Trophoblast cell (in vitro differentiated cells and primary cell): ENCODE data around the gene C15orf39.
"Not testable (repeated sequence)": the region's sequence is repeated elsewhere in the genome, so short reads cannot be mapped to it uniquely, and the experiment has no call there.

Experiments used
- DNase-seq, 2 donors: peaks; one replicate each; pipeline ENCODE4 v3.0.0-alpha.2; 2016
- H2AFZ ChIP-seq: 2 replicates; pipeline ENCODE4 v1.6.1; 2013; ENCODE audit warnings: low read length, moderate library complexity, mild to moderate bottlenecking; ENCODE audit not compliant: insufficient read depth, poor library complexity
- H2AK5ac ChIP-seq: 2 replicates; pipeline ENCODE4 v1.6.1; 2013; ENCODE audit warnings: mild to moderate bottlenecking, low read length
- H2BK120ac ChIP-seq: 2 replicates; pipeline ENCODE4 v1.6.1; 2013; ENCODE audit warnings: low read length, mild to moderate bottlenecking, moderate library complexity; ENCODE audit not compliant: insufficient read depth, poor library complexity
- H2BK12ac ChIP-seq: 2 replicates; pipeline ENCODE4 v1.6.1; 2013; ENCODE audit warnings: mild to moderate bottlenecking, low read length, moderate library complexity
- H2BK5ac ChIP-seq: 2 replicates; pipeline ENCODE4 v1.6.1; 2013; ENCODE audit warnings: low read length, low read depth, moderate library complexity, mild to moderate bottlenecking; ENCODE audit not compliant: poor library complexity
- H3K14ac ChIP-seq: 2 replicates; pipeline ENCODE4 v1.6.1; 2013; ENCODE audit warnings: mild to moderate bottlenecking, low read length
- H3K18ac ChIP-seq: 2 replicates; pipeline ENCODE4 v1.6.1; 2013; ENCODE audit warnings: mild to moderate bottlenecking, low read length
- H3K23ac ChIP-seq: 2 replicates; pipeline ENCODE4 v1.6.1; 2013; ENCODE audit warnings: low read length
- H3K27ac ChIP-seq: 2 replicates; pipeline ENCODE4 v1.5.1; 2013; ENCODE audit warnings: low read depth, mild to moderate bottlenecking, inconsistent platforms, low read length, moderate library complexity
- H3K27me3 ChIP-seq: 2 replicates; pipeline ENCODE4 v1.6.1; 2013; ENCODE audit warnings: inconsistent platforms, mild to moderate bottlenecking, low read length, moderate library complexity; ENCODE audit not compliant: insufficient read depth
- H3K36me3 ChIP-seq, 2 experiments: 1 replicate in 1 of 2; 2 replicates in 1 of 2; pipeline ENCODE4 v1.6.1; 2013; ENCODE audit warnings: low read length in 2 of 2, mild to moderate bottlenecking in 2 of 2, moderate library complexity in 1 of 2; ENCODE audit not compliant: insufficient read depth in 2 of 2, control insufficient read depth in 1 of 2
- H3K4ac ChIP-seq: 2 replicates; pipeline ENCODE4 v1.6.1; 2013; ENCODE audit warnings: low read depth, mild to moderate bottlenecking, low read length, moderate library complexity
- H3K4me1 ChIP-seq, 2 experiments: 1 replicate in 1 of 2; 2 replicates in 1 of 2; pipeline ENCODE4 v1.6.1; 2013; ENCODE audit warnings: low read length in 2 of 2, mild to moderate bottlenecking in 2 of 2, moderate library complexity in 1 of 2; ENCODE audit not compliant: insufficient read depth in 2 of 2, control insufficient read depth in 1 of 2
- H3K4me2 ChIP-seq: 2 replicates; pipeline ENCODE4 v1.6.1; 2013; ENCODE audit warnings: inconsistent platforms, mild to moderate bottlenecking, low read length, moderate library complexity
- H3K4me3 ChIP-seq: 2 replicates; pipeline ENCODE4 v1.5.1; 2013; ENCODE audit warnings: mild to moderate bottlenecking, low read depth, low read length, inconsistent platforms
- H3K79me1 ChIP-seq: one replicate; pipeline ENCODE4 v1.6.1; 2013; ENCODE audit warnings: low read length
- H3K79me2 ChIP-seq: 2 replicates; pipeline ENCODE4 v1.6.1; 2013; ENCODE audit warnings: low read length, mild to moderate bottlenecking; ENCODE audit not compliant: control insufficient read depth, insufficient read depth, poor library complexity
- H3K9ac ChIP-seq: 2 replicates; pipeline ENCODE4 v1.6.1; 2013; ENCODE audit warnings: mild to moderate bottlenecking, low read length
- H3K9me3 ChIP-seq: 2 replicates; pipeline ENCODE4 v1.6.1; 2013; ENCODE audit warnings: low read depth, mild to moderate bottlenecking, control low read depth, inconsistent platforms, low read length; ENCODE audit not compliant: insufficient read depth
- H4K12ac ChIP-seq: 2 replicates; pipeline ENCODE4 v1.6.1; 2013; ENCODE audit warnings: low read depth, mild to moderate bottlenecking, low read length, moderate library complexity
- H4K8ac ChIP-seq: 2 replicates; pipeline ENCODE4 v1.6.1; 2013; ENCODE audit warnings: low read depth, mild to moderate bottlenecking, low read length, moderate library complexity
- H4K91ac ChIP-seq: one replicate; pipeline ENCODE4 v1.6.1; 2013; ENCODE audit warnings: low read depth, mild to moderate bottlenecking, low read length, moderate library complexity
- WGBS: extraction: QIAGEN DNeasy Blood & Tissue Kit; methylation state at CpG from one replicate; pipeline ENCODE4 v1.1.7; 2013; ENCODE audit warnings: missing lambda C conversion rate; ENCODE audit not compliant: insufficient read length, insufficient coverage; ENCODE audit errors: extremely low coverage; 5-methylcytosine and 5-hydroxymethylcytosine counted together

The C15orf39 gene

DNA sequence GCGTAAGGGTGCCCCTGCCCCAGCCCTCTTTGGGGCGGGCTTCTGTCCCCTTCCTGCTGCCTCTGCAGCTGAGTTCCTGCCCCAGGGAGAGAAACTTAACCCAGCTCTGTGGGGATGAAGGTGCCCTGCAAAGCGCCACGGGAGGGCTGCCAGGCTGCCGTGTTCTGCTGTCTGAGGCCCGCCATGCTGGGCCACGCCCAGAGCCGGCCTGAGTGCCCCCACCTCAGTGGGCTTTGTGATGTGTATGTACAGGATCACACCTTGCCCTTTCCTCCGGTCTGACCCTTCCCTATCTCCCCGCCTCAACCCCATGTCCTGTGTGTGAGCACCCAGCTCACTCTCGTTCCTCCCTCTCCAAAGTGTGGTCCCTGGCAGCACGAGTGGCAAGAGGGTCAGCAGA lies 22.6 kb downstream of the C15orf39 start:
- Histone ChIP-seq H3K36me3 (no peaks in the 10 kb centered on the region), H3K4me1 (no peaks in the 10 kb centered on the region), H2BK5ac (no peak overlapping the region), H3K79me2 (no peaks in the 10 kb centered on the region), H2AK5ac (no peak overlapping the region), H3K18ac (no peak overlapping the region), H3K4me2 (no peak overlapping the region), H3K23ac (no peak overlapping the region), H3K79me1 (no peaks in the 10 kb centered on the region), H2AFZ (no peak overlapping the region), H3K4ac (no peak overlapping the region), H3K27me3 (no peaks in the 10 kb centered on the region), H4K91ac (no peak overlapping the region), H3K9ac (no peak overlapping the region), H3K9me3 (peaks cover 2% of the 10 kb centered on the region), H2BK120ac (no peak overlapping the region), H2BK12ac (no peak overlapping the region), H4K8ac (no peak overlapping the region), H3K14ac (no peak overlapping the region), H3K27ac (no peak overlapping the region), H3K4me3 (no peak overlapping the region), H4K12ac (no peak overlapping the region)
- no peak for DNase-seq
- no CpG with 5 or more reads among the region's 12 CpGs for WGBS

DNA sequence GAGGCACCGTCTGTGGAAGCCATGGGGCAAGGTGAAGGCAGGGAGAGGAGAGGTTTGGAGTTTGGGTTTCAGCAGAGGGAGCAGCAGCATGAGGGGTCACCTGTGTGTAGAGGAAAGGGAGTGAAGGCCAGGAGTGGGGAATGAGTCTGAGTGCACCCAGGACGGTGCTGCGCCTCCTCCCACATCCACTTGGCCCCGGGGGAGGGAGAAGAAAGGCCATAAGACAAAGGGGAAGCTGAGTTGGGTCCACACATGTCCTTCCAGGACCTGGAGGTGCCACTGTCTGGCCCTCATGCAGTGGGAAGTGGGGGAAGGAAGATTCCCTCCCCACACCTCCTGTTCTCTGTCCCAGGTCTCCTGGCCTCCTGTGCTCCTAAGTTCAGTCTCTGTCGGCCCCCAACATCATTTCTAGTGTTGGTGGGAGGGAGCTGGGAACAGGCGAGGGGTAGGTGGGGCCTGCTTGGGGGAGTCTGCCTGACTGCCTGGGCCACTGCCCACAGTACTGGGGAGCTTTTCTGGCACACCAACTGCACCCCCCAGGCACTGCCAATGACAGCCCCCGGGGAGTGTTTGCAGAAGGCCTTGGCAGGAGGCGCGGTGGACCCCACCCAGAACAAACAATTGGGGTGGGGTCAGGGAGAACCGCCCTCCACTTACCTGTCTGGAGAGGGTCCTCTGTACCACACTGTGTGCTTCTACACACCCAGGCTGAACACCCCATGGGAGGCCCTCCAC lies 23.6 kb downstream of the C15orf39 start:
- not testable (repeated sequence) for H3K79me1 ChIP-seq, H2BK12ac ChIP-seq, H3K14ac ChIP-seq, H3K79me2 ChIP-seq, H2AK5ac ChIP-seq, H3K18ac ChIP-seq, H3K4ac ChIP-seq, H3K27ac ChIP-seq, H3K4me1 ChIP-seq, H3K9ac ChIP-seq, H2AFZ ChIP-seq, H3K36me3 ChIP-seq, H2BK120ac ChIP-seq, H3K23ac ChIP-seq, H3K27me3 ChIP-seq, H3K4me2 ChIP-seq, H3K4me3 ChIP-seq, H2BK5ac ChIP-seq, DNase-seq, H3K9me3 ChIP-seq, H4K12ac ChIP-seq, H4K91ac ChIP-seq, H4K8ac ChIP-seq
- WGBS, result no CpG with 5 or more reads among the region's 10 CpGs

- H3K14ac ChIP-seq, result no peak overlapping the region
- H3K9me3 ChIP-seq, result peaks cover 2% of the 10 kb centered on the region
- no peak overlapping the region for H4K8ac ChIP-seq
- no CpG with 5 or more reads among the region's 16 CpGs for WGBS
- no peak overlapping the region for H3K18ac ChIP-seq
- no peak overlapping the region for H3K4ac ChIP-seq
- no peaks in the 10 kb centered on the region for H3K27me3 ChIP-seq
- no peak overlapping the region for H2BK12ac ChIP-seq
- no peak overlapping the region for H4K91ac ChIP-seq
- no peaks in the 10 kb centered on the region for H3K36me3 ChIP-seq
- no peak overlapping the region for H3K27ac ChIP-seq
- no peaks in the 10 kb centered on the region for H3K79me1 ChIP-seq
- no peak overlapping the region for H3K4me3 ChIP-seq
- DNase-seq, result no peak
- H3K23ac ChIP-seq, result no peak overlapping the region
- no peak overlapping the region for H3K9ac ChIP-seq
- H2AFZ ChIP-seq, result no peak overlapping the region
- no peak overlapping the region for H2BK120ac ChIP-seq
- H2AK5ac ChIP-seq, result no peak overlapping the region
- H3K4me2 ChIP-seq, result no peak overlapping the region
- no peaks in the 10 kb centered on the region for H3K79me2 ChIP-seq
- H4K12ac ChIP-seq, result no peak overlapping the region
- H3K4me1 ChIP-seq, result peaks cover 0 to 10% of the 10 kb centered on the region in 2 experiments
- no peak overlapping the region for H2BK5ac ChIP-seq
Measured at GRCh38 chr15:75225951-75226732, 24.5 kb downstream of the C15orf39 start.

DNA sequence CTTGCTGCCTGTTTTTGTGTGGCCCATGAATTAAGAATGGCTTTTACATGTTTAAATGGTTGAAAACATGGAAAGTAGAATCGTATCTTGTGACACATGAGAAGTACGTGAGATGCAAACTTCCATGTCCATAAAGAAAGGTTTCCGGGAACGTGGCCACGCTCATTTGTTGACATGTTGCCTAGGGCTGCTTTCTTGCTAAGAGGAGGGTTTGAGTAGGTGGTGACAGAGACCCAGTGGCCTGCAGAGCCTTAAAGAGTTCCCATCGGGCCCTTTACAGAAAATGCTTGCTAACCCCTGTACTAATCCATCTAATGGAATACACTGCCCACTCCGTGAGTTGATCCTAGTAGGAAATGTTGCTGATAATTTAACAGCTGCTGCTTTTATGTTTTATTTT lies 25.4 kb downstream of the C15orf39 start:
- not testable (repeated sequence) for H4K12ac ChIP-seq, H3K36me3 ChIP-seq, H2BK5ac ChIP-seq, H3K4ac ChIP-seq, H2AFZ ChIP-seq, H3K79me1 ChIP-seq, H2BK12ac ChIP-seq, H3K18ac ChIP-seq, H3K14ac ChIP-seq, H3K9me3 ChIP-seq, H3K27me3 ChIP-seq, H4K91ac ChIP-seq, H3K23ac ChIP-seq, H4K8ac ChIP-seq, H3K79me2 ChIP-seq, H3K4me3 ChIP-seq, H2AK5ac ChIP-seq, H2BK120ac ChIP-seq, DNase-seq, H3K4me2 ChIP-seq, H3K27ac ChIP-seq, H3K9ac ChIP-seq
- peaks cover 0 to 10% of the 10 kb centered on the region in 2 experiments for H3K4me1 ChIP-seq
- WGBS, result no CpG with 5 or more reads among the region's 7 CpGs
